Subcutaneous abdominal adipose tissue (tissue), 5 donors: ENCODE data around the gene RXFP2.

Experiments
- H3K27ac ChIP-seq: one replicate; pipeline ENCODE4 v1.7.0; 2013; ENCODE audit warnings: low read depth, mild to moderate bottlenecking, inconsistent platforms, low read length, moderate library complexity
- H3K27me3 ChIP-seq, 5 donors: one replicate each; pipeline ENCODE4 v1.7.0; 2013; ENCODE audit warnings: low read length in 5 of 5, inconsistent platforms in 1 of 5; ENCODE audit not compliant: control insufficient read depth in 5 of 5, insufficient read depth in 4 of 5
- H3K36me3 ChIP-seq, 5 donors: one replicate each; pipeline ENCODE4 v1.7.0; 2013; ENCODE audit warnings: low read length in 5 of 5; ENCODE audit not compliant: control insufficient read depth in 5 of 5, insufficient read depth in 5 of 5
- H3K4me1 ChIP-seq, 5 donors: one replicate each; pipeline ENCODE4 v1.7.0; 2013; ENCODE audit warnings: low read length in 5 of 5, mild to moderate bottlenecking in 3 of 5, moderate library complexity in 1 of 5; ENCODE audit not compliant: control insufficient read depth in 5 of 5, insufficient read depth in 5 of 5
- H3K4me3 ChIP-seq, 5 donors: one replicate each; pipeline ENCODE4 v1.7.0; 2013; ENCODE audit warnings: low read length in 5 of 5, low read depth in 1 of 5
- H3K9ac ChIP-seq, 5 donors: one replicate each; pipeline ENCODE4 v1.7.0; 2013; ENCODE audit warnings: low read length in 5 of 5, mild to moderate bottlenecking in 4 of 5, moderate library complexity in 3 of 5
- H3K9me3 ChIP-seq, 5 donors: one replicate each; pipeline ENCODE4 v1.7.0; 2013; ENCODE audit warnings: low read length in 5 of 5; ENCODE audit not compliant: control insufficient read depth in 5 of 5
- donor health status: healthy.
- donor health status: healthy.
- donor health status: healthy.
- donor health status: healthy.
- donor health status: healthy.

The RXFP2 gene

DNA sequence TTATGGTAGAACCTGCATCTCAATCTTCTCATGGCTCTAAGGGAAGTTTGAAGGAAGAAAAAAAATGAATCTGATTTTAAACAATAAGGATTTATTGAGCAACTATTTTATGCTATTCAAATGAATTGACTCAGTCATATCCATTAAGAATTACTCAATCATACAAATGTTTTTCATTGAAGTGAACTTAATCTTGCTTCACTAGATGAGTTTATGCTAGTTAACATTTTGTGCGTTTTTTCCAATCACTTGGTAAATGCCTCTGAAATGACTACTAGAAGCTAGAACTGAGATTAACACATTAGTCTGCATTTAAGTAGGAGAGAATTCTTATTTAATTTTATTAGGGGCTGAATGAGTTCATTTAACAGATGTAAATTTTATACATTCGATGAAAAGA lies 25.2 kb downstream of the RXFP2 start:
- peaks cover 0 to 5% (median 0%) of the 10 kb centered on the region in 5 donors for H3K4me1 ChIP-seq
- H3K27ac ChIP-seq = no peak overlapping the region
- no peaks in the 10 kb centered on the region for H3K9me3 ChIP-seq
- H3K9ac ChIP-seq = no peak overlapping the region
- H3K27me3 ChIP-seq = peaks cover 0 to under 1% (median 0%) of the 10 kb centered on the region in 5 donors
- H3K36me3 ChIP-seq = no peaks in the 10 kb centered on the region
- no peak overlapping the region for H3K4me3 ChIP-seq

DNA sequence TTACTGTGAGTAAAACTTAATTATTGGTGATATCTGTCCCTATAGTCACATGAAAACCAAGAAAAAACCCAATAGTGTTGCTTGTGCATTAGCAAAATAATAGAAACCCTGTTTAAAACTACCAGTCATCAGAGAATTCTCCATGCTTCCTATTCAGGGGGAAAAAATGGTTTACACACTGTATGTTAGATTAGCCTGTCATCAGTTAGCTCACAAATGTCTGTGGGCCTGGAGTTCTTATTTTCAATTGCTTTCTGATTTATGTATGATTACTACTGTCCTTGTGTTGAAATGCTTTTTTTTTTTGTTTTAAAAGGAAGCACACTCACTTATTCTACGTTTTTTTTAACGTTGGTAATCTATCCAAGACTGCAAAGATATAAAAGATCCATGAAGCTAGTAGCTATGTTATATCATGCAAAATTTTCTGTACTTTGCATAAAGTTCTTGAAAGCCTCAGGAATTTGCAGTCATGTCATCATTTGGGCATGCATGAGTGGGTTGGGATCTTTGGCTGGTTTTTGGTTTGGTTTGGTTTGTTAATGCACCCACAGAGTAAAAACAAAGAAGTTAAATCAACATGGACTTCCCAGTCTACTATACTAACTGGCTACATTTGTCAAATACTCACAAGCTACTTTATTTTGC lies 25.9 kb downstream of the RXFP2 start:
- H3K4me1 ChIP-seq = peaks cover 0 to 5% (median 0%) of the 10 kb centered on the region in 5 donors
- no peaks in the 10 kb centered on the region for H3K36me3 ChIP-seq
- no peak overlapping the region for H3K9ac ChIP-seq
- no peaks in the 10 kb centered on the region for H3K9me3 ChIP-seq
- no peak overlapping the region for H3K27ac ChIP-seq
- H3K27me3 ChIP-seq = peaks cover 0 to 3% (median 0%) of the 10 kb centered on the region in 5 donors
- no peak overlapping the region for H3K4me3 ChIP-seq

DNA sequence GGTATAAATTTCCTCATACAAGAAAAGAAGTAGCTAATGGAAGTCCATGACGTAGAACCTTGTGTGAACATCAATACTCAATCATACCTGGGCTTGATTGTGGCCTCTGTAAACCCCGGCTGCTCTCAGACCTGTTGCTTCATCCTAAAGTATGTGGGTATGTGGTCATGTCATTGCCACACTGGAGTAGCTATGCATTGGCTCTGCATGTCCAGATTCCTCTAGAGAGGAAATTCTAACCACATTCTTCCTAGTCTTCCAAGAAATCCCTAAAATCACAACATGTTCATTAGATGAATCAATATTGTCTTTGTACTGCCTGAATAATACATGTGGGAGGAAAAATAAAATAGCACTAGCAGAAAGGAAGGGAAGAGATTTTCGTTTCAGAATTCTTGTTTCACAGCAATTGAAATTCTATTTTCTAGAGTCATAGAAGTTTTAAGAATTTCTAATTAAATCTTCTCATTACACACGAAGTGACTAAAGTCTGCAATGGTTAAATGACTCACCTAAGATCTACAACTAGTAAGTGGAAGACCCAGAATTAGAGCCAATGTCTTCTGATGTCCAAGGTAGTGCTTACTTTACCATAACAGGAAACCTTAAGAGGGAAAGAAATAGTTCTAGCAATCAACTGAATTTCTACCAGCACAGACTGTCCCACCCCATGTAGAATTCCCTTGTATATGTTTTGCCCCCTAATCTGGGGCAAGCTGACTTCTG lies 28.0 kb downstream of the RXFP2 start:
- H3K27ac ChIP-seq = no peak overlapping the region
- no peaks in the 10 kb centered on the region for H3K9me3 ChIP-seq
- peaks cover 0 to 5% (median 0%) of the 10 kb centered on the region in 5 donors for H3K4me1 ChIP-seq
- H3K4me3 ChIP-seq = no peak overlapping the region
- H3K9ac ChIP-seq = no peak overlapping the region
- no peaks in the 10 kb centered on the region for H3K36me3 ChIP-seq
- H3K27me3 ChIP-seq = peaks cover 0 to 3% (median 0%) of the 10 kb centered on the region in 5 donors

DNA sequence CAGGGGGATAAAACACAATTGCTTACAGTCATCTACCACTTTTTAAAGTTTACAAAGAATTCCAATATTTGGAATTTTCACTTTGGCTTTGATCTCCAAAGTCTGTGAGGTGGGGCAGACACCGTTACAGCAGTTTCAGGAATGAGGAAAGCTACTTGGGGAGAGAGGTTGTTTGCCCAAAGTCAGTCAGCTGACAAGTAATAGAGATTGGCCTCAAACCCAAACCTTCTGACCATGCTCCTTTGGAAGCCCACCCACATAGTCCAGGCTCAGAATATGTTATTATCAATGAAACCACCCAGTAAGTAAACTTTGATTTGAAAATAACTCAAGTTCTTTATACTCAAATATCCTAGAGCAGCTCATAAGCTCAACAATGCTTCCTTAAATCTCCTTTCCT lies 29.0 kb downstream of the RXFP2 start:
- Histone ChIP-seq H3K36me3 (no peaks in the 10 kb centered on the region), H3K9ac (no peak overlapping the region), H3K9me3 (no peaks in the 10 kb centered on the region), H3K27me3 (peaks cover 0 to 3% (median 0%) of the 10 kb centered on the region in 5 donors), H3K4me1 (peaks cover 0 to 5% (median 0%) of the 10 kb centered on the region in 5 donors), H3K4me3 (no peak overlapping the region), H3K27ac (no peak overlapping the region)

DNA sequence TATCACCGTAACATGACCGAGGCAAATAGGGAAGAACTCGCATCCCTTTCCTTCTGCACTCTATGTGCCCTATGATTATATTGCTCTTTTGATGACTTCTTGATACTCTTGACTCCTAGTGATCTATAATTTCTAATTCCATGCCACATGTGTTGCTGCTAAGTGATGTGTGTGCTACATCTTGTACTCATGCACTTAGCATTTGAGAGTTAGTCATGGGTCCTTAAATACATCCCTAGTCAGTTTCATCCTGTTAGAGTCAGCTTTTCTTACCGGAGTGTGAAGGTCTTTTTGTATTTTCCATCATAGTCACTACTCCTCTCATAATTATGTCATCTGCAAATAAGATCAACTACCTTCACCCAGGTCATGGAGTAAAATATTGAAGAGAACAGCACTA lies 30.2 kb downstream of the RXFP2 start:
- Histone ChIP-seq H3K36me3 (no peaks in the 10 kb centered on the region), H3K9me3 (no peaks in the 10 kb centered on the region), H3K27me3 (peaks cover 0 to 3% (median 0%) of the 10 kb centered on the region in 5 donors), H3K4me1 (peaks cover 0 to 6% (median 4%) of the 10 kb centered on the region in 5 donors), H3K4me3 (no peak overlapping the region), H3K27ac (no peak overlapping the region), H3K9ac (no peak overlapping the region)

DNA sequence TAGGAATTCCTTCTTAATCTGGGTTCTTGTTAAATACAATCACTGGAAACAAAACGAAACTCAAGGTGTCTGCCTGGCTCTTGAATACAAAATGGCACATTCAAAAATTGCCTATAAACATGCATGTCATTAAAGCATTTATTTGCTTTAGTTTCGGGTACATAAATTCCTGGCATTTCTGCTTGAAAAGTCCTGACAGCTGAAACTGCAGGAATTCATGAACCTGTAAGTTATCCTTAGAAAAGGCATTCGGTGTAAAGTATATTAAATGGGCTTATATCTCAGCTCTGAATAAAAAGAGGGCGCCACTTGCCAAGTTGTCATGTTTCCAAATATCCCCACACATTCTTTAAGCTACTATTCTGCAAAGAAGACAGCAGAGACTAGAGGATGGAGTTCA lies 32.9 kb downstream of the RXFP2 start:
- Histone ChIP-seq H3K27me3 (peaks cover 0 to 3% (median 0%) of the 10 kb centered on the region in 5 donors), H3K4me1 (peaks cover 0 to 13% (median 5%) of the 10 kb centered on the region in 5 donors), H3K4me3 (no peak overlapping the region), H3K27ac (no peak overlapping the region), H3K9me3 (no peaks in the 10 kb centered on the region), H3K36me3 (no peaks in the 10 kb centered on the region), H3K9ac (no peak overlapping the region)

DNA sequence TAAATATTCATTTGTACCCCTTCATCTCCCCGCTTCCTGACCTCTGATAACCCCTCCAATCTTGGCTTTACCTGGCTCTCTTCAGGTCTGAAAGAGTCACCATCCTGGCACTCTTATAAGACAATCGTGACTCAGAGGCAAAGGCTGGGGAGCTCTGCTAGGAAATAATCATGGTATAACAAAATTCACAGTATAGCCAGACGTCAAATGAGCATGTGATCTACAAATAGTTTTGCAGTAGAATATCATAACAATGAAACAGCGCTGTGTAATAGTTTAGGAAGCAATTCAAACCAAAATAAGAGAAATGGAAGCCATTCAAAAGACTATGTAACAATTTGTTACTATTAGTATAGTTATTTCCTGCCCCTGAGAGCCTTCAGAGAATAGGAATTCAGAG lies 34.2 kb downstream of the RXFP2 start:
- Histone ChIP-seq H3K9me3 (no peaks in the 10 kb centered on the region), H3K27ac (no peak overlapping the region), H3K4me1 (peaks cover 0 to 10% (median 5%) of the 10 kb centered on the region in 5 donors), H3K36me3 (no peaks in the 10 kb centered on the region), H3K27me3 (peaks cover 0 to 3% (median 0%) of the 10 kb centered on the region in 5 donors), H3K9ac (no peak overlapping the region), H3K4me3 (peak overlapping the region in 4 of 5 donors; percentile 9 to 59 (median 44))

DNA sequence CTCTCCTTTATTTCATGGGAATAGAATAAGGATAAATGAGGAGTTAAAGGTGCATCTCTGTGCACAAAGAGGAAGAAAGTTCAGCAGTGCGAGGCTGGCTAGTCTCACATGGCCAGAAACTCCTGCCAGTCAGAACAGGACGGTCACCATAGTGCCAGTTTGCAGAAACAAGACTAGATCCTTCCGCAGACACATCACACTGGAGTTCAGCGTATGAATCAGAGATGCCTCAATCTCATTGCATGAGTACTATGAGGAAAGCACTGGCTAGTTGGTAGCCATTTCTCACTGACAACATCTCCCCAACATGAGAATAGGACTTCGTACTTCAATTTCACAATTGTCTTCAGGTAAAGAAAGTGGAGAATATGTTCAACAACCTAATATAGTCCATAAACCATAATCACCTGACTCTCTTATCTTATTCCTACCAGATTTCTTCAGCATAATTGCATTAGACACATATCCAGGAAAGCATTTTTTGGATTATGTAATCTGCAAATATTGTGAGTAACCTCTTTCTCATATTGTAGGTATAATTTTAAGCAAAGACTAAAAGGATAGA lies 34.9 kb downstream of the RXFP2 start:
- Histone ChIP-seq H3K36me3 (no peaks in the 10 kb centered on the region), H3K4me3 (no peak overlapping the region), H3K9me3 (no peaks in the 10 kb centered on the region), H3K27ac (no peak overlapping the region), H3K27me3 (peaks cover 0 to 3% (median 0%) of the 10 kb centered on the region in 5 donors), H3K4me1 (peaks cover 0 to 10% (median 5%) of the 10 kb centered on the region in 5 donors), H3K9ac (no peak overlapping the region)

DNA sequence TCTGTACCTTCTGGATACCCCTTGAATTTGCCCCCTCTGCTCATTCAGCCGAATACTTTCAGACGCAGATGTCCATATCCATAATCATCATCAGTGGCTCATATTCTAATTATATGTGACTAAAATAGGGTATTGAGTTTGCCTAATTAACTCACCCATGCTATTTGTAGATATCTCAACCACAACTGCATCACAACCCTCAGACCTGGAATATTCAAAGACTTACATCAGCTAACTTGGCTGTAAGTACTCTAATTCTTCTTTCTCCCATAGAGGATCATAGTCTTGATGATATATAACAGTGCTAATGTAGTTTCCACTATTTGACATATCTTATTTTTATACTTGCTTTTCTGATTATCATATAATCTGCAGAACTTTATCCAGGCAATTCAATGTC lies 35.8 kb downstream of the RXFP2 start:
- H3K27me3 ChIP-seq = no peaks in the 10 kb centered on the region
- H3K4me3 ChIP-seq = no peak overlapping the region
- peaks cover 0 to 10% (median 5%) of the 10 kb centered on the region in 5 donors for H3K4me1 ChIP-seq
- no peaks in the 10 kb centered on the region for H3K36me3 ChIP-seq
- H3K9ac ChIP-seq = no peak overlapping the region
- H3K9me3 ChIP-seq = no peaks in the 10 kb centered on the region
- H3K27ac ChIP-seq = no peak overlapping the region

DNA sequence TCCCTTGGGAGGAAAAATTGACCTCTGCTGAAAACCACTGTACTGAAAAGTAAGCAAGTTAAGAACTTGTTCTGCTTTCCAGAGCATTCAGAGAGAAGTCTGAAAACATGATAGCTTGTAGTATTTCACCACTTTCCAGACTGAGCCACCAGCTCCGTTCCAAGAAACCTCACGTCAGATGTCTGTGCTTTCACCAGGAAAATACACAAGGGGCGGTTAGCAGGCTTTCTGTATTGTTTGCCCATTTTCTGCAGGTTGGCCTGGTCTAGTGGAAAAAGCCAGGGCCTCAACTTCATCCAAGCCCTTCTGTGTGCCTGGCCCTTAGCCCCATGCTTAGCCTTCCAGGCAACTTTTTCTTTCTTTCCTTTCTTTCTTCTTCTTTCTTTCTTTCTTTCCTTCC lies 36.4 kb downstream of the RXFP2 start:
- Histone ChIP-seq H3K4me3 (no peak overlapping the region), H3K27ac (no peak overlapping the region), H3K27me3 (no peaks in the 10 kb centered on the region), H3K36me3 (no peaks in the 10 kb centered on the region), H3K9me3 (no peaks in the 10 kb centered on the region), H3K9ac (no peak overlapping the region), H3K4me1 (peaks cover 0 to 10% (median 5%) of the 10 kb centered on the region in 5 donors)
